Measurements from ENCODE around the gene SH3GLB2.

The SH3GLB2 gene

DNA sequence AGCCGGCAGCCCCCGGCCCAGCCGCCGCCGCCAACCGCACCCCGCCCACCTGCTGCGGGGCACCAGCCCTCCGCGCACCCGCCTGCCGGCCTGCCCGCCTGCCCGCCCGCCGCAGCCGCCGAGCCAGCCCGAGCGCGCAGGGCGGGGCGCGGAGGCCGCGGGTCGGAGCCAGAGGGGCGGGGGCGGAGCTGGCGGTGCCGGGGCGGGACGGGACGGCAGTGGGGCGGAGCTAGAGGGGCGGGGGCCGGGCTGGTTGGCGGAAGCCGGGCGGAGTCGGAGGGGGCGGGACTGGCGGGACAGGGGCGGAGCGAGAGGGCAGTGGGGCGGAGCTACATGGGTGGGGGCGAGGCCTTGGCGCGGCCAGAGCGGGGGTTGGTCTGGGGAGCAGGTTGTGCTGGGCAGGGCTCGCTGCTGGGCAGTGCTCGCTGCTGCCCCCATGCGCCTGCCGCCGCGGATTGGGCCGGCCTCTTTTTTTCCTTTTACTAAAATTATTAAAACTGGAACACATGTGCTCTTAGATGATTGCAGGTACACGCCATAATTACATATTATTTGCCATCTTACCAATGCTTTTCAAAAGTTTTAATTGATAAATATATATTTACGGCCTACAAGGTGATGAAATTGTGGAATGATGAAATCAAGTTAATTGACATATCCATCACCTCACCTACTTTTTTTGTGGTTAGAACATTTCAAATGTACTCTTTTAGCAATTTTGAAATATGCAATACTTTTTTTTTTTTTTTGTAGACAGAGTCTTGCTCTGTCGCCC, at the start of gene SH3GLB2:
Gene SH3GLB2, minus strand, starts transcription at position 140 of the 775 bp plus-strand sequence. CDS start 177 bp downstream, outside the sequence.
- DNase-seq (ENCODE audit: low spot score) = peak; percentile 93

DNA sequence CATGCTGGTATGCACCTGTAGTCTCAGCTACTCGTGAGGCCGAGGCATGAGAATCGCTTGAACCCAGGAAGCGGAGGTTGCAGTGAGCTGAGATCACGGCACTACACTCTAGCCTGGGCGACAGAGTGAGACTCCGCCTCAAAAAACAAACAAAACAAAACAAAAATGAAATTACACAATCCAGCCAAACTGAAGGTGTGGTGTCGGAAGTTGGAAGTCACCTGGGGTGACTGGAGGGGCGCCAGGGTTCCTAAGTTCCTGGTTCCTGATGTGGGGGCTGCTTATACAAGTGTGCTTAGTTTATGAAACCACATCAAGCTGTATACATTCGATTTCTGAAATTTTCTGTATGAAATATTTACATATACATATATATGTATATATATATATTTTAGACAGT, 49.1 kb upstream of the SH3GLB2 start:
- no peak for DNase-seq (ENCODE audit: low spot score)

DNA sequence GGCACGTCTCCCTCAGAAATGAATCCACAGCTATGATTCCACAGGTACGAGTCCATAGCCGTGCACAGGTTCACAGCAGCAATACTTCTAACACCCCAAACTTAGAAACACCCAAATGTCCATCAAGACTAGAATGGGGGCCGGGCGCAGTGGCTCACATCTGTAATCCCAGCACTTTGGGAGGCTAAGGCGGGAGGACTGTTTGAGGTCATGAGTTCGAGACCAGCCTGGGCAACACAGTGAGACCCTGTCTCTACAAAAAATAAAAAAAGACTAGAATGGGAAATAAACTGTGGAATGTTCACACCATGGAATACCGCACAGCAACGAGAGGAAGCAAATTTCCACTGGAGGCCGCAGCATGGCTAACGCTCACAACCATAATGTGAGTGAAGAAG, 48.5 kb upstream of the SH3GLB2 start:
- DNase-seq (ENCODE audit: low spot score) = no peak

DNA sequence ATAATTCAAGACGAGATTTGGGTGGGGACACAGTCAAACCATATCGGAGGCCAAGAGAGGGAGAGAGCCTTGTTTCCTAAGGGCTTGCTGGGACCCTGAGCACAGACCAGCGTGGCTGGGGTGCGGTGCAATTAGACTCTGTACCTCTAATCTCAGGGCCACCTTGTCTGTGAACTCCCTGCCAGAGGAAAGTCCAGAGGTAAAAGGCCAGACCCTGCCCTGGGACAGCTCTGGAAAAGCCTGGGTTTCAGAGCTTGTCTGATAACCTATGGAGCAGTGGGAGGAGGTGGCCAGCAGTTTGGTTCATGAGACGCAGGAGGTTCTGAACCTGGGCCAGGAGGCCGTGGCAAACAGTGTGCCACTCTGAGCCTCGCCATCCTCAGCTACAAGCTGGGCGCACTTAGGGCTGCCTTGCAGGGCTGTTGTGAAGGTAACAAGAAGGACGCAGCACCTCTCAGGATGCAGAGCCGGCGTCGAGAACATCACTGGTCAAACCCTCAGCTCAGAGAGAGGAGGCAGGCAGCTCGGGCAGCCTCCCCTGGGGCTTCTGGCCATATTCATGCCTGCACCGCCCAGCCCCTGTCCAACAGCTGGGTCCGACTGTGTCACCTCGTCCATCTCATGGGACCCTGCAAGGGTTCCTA, 48.0 kb upstream of the SH3GLB2 start:
- no peak for DNase-seq (ENCODE audit: low spot score)

DNA sequence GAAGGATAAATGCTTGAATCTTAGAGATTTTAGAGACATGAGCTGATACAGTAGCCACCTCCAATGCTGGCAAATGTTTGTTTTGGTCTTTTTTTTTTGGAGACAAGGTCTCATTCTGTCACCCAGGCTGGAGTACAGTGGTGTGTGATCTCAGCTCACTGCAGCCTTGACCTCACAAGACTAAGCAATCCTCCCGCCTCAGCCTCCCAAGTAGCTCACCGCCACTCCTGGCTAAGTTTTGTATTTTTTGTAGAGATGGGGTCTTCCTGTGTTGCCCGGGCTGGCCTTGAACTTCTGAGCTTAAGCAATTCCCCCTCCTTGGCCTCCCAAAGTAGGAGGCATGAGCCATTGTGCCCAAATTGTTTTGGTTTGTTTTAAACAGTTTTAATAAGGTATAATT, 46.0 kb upstream of the SH3GLB2 start:
- no peak for DNase-seq (ENCODE audit: low spot score)

DNA sequence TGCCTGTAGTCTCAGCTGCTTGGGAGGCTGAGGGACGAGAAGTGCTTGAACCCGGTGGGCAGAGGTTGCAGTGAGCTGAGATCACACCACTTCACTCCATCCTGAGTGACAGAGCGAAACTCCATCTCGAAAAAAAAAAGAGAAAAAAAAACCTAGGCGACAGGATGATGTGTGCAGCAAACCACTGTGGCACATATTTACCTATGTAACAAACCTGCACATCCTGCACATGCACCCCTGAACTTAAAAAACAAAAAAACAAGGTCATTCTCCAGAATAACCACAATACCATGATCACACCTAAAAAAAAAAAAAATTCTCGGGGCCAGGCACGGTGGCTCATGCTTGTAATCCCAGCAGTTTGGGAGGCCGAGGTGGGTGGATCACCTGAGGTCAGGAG, 45.3 kb upstream of the SH3GLB2 start:
- no peak for DNase-seq (ENCODE audit: low spot score)

DNA sequence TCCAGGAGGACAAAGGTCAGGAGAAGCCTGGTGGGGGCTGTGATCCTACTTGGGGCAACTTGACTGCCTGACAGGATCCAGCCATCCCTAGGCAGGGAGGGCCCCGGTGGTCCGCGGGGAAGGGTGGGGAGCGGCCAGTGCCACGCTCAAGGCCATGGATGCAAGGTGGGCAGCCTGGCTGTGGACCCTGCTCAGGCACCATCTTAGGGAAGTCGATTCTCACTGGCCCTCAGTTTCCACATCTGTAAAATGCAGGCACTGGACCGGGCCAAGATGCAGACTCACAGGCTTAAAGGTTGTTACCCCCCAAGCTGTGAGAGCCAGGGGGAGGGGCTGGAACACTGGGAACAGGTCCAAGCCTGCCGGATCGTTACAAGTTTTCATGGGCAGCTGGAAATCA, 44.0 kb upstream of the SH3GLB2 start:
- DNase-seq (ENCODE audit: low spot score) = no peak

DNA sequence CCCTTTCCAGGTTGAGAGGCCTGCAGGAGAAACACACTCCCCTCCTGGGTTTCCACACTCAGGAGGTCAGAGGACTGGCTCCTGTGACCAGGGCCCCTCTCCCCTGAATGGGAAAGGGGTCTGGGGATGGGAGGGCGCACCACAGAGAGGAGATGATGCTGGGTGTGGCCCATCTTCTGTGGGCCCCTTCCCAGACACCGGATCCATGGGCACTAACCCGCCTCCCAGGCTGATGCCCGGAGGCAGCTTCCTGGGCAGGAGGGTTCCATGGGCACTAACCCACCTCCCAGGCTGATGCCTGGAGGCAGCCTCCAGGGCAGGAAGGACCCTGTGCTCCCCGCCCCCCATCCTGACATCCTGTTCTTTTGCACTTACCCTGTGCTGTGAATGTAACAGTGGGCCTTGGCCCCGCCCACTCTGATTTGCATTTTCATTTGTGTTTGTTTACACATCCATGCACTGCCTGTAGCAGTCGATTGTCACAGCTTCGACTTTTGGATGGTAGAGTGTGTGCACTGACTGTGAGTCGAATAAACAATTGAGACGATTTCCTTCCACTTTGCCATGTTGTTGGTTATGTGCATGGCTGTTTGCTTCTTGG, 43.5 kb upstream of the SH3GLB2 start:
- no peak for DNase-seq (ENCODE audit: low spot score)

DNA sequence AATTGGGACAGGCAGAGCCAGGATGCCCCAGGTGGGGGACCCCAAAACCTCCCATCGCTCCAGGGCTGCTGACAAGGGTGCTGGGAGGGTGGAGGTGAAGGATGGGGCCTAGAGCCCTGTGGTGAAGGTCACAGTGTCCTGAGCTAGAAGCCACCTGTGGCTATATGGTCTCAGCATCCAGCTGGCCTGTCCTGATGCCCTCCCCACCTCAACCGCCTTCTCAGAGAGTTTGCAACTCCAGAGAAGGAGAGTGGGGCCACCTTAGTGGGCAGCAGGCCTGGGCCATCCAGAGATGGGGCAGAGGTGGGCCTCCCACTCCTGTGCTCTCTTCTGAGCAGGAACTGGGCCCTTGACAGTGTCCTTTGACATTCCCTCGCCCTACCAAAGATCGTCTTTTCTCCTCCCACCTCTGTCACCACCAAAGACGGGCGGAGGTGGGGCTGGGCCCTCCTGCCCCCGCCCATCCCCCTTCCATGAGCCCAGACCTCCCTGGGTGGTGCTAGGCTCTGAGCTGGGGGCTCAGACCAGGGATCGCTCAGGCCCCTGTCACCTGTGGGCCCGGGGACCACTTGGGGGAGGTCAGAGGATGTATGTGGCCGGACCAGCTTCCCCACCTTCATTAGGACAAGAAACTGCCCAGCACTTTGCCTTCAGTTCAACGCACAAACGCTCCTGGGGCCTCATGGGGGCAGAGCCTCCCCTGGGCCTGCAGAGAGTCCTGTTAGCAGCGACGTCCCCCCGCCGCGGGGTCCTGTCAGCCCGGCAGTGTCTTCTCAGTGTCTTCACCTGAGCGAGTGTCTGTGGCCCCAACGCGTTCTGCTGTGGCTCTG, 42.8 kb upstream of the SH3GLB2 start:
- DNase-seq (ENCODE audit: low spot score) = no peak

DNA sequence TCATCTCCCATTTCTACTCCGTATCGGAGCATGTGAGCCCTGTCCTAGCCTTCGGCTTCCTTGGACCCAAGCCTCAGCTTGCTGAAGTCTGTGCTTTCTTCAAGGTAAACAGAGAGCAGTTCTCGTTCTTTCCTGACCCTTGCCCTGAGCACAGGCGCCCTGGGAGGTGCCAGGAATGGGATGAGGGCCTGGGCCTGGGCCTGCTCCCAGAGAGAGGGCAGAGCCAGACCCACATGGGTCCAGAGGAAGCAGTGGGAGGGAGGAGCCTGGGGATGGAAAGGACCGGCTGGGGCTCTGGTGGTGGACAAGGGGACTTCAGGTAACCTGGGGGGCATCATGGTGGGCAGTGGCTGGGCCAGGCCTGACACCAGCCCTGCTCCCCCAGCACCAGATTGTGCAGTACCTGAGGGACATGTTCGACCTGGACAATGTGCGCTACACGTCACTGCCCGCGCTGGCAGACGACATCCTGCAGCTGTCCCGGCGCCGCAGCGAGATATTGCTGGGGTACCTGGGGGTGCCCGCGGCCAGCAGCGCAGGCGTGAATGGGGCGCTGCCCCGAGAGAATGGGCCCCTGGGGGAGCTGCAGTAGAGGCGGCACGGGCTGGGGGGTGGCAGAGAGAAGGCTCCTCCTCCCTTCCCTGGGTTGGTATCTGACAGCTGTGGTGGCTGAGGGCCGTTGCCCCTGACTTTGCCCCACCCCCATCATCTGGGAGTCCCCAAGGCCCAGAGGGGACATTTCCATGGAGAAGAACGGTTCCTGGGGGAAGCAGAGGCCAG, 41.9 kb upstream of the SH3GLB2 start:
- DNase-seq (ENCODE audit: low spot score) = no peak

DNA sequence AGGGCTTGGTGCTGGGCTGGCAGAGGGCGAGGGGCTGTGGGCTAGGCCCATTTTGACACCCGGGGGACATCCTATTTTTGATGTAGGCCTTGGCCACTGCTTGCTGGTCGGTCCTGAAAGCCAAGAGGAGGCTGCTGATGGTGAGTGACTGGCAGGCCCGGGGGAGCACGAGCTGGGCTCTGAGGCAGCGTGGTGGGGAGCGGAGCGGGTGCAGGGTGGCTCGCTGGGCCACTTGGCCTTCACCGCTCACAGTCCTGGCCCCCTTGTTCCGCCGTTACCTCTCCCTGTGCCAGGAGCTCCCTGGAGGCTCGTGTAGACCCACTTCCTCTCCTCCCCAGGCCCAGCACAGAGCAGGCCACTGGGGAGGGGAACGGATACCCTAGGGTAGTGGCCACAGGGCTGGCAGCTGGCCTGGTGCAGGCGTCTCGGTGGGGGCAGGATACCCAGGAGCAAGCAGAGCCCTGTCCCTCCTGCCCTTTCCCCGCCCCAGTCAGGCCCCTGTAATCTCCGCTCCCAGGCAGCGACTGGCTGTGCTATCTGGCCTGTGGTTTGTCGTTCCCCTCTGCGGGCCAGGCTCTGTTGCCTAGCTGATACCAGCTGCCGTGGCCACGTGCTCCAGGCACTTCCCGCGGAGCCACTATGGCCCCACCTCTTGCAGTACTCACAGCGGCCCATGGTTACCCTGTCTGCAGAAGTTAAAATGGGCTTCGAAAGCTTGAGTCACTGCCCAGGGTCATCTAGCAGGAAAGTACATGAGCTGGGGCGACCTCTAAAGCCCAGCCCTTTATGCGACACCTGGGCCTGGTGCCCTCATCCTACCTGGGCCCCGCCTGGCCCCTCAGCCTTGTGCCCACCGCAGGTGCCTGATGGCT, 41.1 kb upstream of the SH3GLB2 start:
- peak; percentile 48 for DNase-seq (ENCODE audit: low spot score)

DNA sequence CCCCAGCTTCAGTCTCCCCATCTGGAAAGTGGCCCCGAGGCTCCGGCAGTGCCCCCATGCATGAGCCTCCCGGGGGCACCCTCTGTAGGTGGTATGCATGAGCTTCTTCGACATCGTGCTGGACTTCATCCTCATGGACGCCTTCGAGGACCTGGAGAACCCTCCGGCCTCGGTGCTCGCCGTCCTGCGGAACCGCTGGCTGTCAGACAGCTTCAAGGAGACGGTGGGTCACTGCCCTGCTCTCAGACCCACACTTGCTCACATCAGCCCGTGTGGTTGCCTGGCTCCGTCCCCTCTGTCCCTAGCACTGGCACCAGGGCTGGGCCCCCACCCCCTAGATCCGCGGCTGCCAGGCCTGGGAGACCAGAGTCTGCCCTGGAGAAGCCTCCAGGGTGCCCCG, 40.0 kb upstream of the SH3GLB2 start:
- no peak for DNase-seq (ENCODE audit: low spot score)

DNA sequence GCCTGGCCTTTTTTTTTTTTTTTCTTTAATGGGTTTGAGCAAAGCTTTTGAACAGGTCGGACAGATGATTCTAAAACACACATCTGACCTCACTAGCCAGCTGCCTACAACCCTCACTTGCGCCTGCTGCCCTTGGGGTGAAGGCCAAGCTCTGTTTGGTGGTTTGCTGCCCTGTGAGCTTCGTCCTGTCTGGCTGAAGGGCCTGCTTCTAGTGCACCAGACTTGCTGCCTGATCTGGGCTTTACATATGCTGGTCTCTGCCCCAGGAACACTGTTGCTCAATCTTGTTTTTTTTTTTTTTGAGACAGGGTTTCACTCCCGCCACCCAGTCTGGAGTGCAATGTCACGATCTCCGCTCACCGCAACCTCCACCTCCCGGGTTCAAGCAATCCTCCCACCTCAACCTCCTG, 36.4 kb upstream of the SH3GLB2 start:
- DNase-seq (ENCODE audit: low spot score) = no peak

DNA sequence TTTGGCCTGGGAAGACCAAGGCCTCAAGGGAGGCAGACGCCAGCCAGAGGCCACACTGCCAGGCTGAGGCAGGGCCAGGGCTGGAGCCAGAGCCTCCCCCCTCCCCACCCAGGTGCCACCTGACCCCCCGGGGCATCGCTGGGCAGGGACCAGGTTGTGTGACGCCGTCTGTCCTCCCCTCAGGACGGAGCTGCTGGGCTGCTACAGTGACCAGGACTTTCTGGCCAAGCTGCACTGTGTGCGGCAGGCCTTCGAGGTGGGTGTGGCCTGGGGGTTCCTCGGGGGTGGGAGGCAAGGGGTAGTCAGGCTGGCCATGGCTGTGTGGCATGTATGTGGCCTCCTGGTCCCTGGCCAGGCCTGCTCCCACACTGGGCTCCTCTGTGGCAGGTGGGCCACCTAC, 34.9 kb upstream of the SH3GLB2 start:
- DNase-seq (ENCODE audit: low spot score) = no peak

DNA sequence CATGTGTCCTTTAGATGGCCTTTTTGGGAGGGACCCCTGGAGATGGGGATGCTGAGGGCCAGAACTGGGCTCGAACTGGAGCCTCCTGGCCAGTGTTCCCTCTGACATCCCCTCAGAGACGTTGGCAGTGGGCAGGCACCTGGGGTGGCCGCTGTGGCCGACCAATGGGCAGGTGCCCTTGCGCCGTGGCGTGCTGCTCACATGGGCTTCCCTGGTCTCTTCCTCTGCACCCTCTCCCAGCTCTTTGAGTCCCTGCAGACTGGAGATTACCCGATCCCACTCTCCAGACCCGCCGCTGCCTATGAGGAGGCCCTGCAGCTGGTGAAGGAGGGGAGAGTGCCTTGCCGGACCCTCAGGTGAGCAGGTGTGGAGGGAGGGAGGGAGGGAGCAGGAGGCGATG, 32.9 kb upstream of the SH3GLB2 start:
- DNase-seq (ENCODE audit: low spot score) = no peak

DNA sequence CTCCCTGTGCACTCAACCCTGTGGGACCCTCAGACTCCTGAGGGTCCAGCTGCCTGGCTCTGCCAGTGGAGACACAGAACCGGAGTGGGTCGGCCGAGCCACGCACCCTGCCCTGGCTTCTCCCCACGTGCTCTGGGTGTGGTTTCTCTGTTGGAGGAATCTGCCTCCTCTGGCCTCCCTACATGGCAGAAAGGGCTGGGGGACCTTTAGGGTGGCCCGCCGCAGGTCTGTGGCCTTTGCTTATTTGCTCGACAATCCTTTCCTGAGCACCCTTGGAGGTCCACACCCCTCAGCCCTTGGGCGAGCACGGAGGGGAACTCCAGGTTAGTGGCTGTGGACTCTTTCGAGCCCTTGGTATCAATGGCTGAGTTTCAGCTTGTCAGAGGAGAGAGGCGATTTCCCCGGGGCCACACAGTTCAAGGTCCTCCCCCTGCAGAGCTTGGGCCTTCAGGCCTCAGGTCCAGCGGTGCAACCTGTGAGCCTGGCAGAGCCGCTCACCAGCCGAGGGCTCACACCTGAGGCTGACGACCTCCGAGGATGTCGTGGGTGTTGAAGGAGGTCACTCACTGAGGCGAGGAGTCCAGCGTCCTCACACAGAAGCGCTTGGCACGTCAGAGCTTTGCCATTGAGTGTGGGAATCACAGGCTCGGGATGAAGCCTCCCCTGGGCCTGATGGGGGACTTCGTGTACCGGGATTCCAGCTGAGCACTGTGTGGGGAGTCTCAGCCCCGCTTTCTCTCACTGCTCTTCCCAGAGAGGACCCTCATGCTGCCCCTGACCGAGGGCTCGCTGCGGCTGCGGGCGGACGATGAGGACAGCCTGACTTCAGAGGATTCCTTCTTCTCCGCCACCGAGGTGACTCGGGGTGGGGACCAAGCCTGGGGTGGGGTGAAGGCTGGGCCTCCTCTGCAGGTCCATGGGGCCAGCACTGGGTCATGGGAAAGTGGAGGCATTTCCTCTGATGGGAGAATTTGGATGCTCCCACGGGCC, 32.0 kb upstream of the SH3GLB2 start:
- DNase-seq (ENCODE audit: low spot score) = no peak

DNA sequence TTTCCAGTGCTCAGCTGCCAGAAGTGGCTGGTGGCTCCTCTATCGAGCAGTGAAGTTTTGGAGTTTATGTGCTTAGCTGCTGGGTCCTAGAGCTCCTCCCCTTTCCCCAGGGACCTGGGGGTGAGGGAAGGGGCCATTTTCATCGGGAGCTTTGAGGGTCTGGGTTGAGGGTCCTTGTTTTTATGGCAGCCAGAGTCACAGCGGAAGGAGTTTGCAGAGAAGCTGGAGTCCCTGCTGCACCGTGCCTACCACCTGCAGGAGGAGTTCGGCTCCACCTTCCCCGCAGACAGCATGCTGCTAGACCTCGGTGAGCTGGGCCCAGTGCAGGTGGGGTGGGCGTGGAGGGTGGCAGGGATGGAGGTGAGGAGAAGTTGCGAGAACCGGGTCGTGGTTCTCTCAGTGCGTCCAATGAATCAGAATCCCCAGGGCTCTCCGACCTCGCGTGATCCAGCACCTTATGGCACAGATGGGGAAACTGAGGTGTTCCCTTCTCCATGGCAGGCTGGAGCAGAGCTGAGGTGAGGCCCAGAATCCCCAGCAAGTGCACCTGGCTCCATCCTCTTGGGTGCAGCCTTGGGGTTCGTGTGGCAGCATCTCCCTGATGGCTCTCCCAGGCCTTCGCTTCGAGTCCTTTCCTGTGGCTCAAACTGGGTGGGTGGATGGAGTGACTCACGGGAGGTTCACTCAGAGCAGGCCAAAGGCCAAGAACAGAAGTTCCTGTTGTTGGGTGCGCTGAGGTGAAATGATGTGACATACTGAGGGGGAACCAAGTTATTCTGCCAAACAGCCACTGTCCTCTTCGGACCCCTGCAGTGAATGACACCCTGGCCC, 31.0 kb upstream of the SH3GLB2 start:
- no peak for DNase-seq (ENCODE audit: low spot score)

DNA sequence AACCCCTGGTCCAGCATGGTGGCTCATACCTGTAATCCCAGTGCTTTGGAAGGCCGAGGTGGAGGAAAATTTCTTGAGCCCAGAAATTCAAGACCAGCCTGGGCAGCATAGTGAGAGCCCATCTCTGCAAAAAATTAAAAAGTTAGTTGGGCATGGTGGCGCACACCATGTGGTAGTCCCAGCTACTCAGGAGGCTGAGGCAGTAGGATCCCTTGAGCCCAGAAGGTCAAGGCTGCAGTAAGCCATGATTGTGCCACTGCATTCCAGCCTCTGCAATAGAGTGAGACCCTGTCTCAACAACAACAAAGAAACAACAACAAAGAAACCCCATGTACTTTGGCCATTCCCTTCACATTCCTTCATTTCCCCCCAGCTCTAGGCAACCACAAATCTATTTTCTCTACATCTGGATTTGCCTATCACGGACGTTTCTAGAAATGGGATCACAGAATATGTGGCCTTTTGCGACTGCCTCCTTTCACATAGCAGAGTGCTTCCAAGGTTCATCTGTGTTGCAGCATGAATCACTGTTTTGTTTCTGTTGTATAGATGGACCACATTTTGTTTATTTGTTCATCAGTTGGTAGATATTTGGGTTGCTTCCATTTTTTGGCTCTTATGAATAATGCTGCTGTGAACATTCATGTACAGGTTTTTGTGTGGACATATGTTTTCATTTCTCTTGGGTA, 26.2 kb upstream of the SH3GLB2 start:
- no peak for DNase-seq (ENCODE audit: low spot score)

Measured in CD4-positive, alpha-beta T cell treated with Interleukin-15 for 4 hours (primary cell).